Astrocyte of the cerebellum (primary cell): ENCODE measurements around the gene BTBD16.

Source experiments
- DNase-seq: peaks from one replicate; pipeline ENCODE4 v3.0.0-alpha.2; 2011; ENCODE audit warnings: low read depth
- H3K4me3 ChIP-seq: 2 replicates; pipeline ENCODE4 v1.5.1; 2011; ENCODE audit warnings: mild to moderate bottlenecking, low read depth, low read length, moderate library complexity
- CTCF ChIP-seq: IDR thresholded peaks from 2 replicates; pipeline ENCODE4 v1.5.1; 2012; ENCODE audit warnings: low read length, low read depth, moderate library complexity, mild to moderate bottlenecking; ENCODE audit errors: missing control alignments
- in situ Hi-C: cut with HindIII; loops from 2 replicates; pipeline ENCODE4 v1.10.0; 2017; ENCODE audit warnings: low sequenced_read_pairs

BTBD16 gene

GRCh38 chr10:122359621-122360020 lies 88.5 kb downstream of the BTBD16 start:
- TF ChIP-seq CTCF, result no peak
- H3K4me3 ChIP-seq, result no peak overlapping the region
- in situ Hi-C loops, result no loop called here
- no peak for DNase-seq

- no peak for TF ChIP-seq CTCF
- in situ Hi-C loops, result no loop called here
- no peak overlapping the region for H3K4me3 ChIP-seq
- DNase-seq, result no peak
These were observed 90.0 kb downstream of the BTBD16 start for GRCh38 chr10:122361046-122361445.

GRCh38 chr10:122362031-122362592 lies 91.0 kb downstream of the BTBD16 start:
- no peak for DNase-seq
- H3K4me3 ChIP-seq, result no peak overlapping the region
- in situ Hi-C loops, result no loop called here
- no peak for TF ChIP-seq CTCF

GRCh38 chr10:122362621-122363020 lies 91.5 kb downstream of the BTBD16 start:
- in situ Hi-C loops, result no loop called here
- DNase-seq, result no peak

GRCh38 chr10:122363311-122363710 lies 92.2 kb downstream of the BTBD16 start:
- H3K4me3 ChIP-seq, result no peak overlapping the region
- no peak for DNase-seq
- in situ Hi-C loops, result no loop called here
- TF ChIP-seq CTCF, result no peak

More at GRCh38 chr10:122362621-122363020, 91.5 kb downstream of the BTBD16 start:
- no peak overlapping the region for H3K4me3 ChIP-seq
- TF ChIP-seq CTCF, result no peak

GRCh38 chr10:122363722-122364463 lies 92.8 kb downstream of the BTBD16 start:
- TF ChIP-seq CTCF, result no peak
- in situ Hi-C loops, result no loop called here
- DNase-seq, result no peak
- H3K4me3 ChIP-seq, result no peak overlapping the region
